HG02678 (cell line): Measurements from ENCODE around the gene SH3YL1.
"Not testable (repeated sequence)": the region's sequence is repeated elsewhere in the genome, so short reads cannot be mapped to it uniquely, and the experiment has no call there.

Experiments used
- ATAC-seq: cut with Tn5 transposase; IDR thresholded peaks from one replicate; pipeline ENCODE4 v1.9.1; 2021; ENCODE audit warnings: mild to moderate bottlenecking, moderate library complexity; ENCODE audit not compliant: unreplicated experiment

SH3YL1 gene

DNA sequence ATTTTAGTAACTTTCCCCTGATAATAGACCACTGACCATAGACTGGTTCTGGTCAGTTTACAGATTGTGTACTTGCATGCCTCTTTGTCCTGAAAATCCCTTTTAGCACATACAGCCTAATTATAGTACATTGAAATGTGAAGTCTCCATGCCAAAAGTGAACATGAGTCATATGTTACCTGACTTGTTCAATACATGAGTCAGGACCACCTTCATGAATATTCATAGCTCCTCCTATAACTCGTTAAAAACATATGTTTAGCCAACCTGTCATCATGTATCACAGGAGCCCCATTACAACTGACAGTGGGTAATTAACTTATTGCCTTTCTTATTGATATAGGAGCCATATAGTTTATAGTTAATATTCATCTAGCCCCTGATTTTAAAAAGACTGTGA is 78.6 kb downstream of the SH3YL1 start:
- ATAC-seq = no peak

- no peak for ATAC-seq
Observed at GRCh38 chr2:184695-185094, 79.1 kb downstream of the SH3YL1 start.

DNA sequence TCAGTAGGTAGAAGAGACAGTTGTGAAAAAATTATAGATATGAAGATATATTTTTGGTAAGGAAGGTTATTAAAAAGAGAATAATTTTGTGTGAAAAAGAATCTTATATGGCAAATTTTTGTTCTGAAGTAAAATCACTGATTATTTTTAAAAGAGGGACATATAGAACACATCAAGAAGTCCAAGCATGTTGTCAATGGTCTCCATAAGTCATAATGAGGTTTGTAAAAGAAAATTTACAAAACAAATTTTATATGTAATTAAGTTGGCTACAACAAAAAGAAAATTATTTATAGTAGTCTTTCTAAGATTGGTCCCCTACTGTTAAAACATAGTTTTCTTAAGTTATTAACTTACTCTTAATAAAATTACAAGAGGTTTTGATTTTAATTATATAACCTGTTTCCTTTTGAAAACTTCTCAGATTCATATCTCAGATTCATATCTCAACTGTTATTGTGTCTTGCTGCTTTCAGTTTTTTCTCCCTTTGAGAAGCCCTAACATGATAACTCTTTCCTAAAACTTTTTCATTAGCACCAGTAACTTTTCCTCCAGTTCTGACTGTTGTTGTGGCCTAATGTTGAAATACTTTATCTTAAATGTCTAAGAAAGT is 81.2 kb downstream of the SH3YL1 start:
- no peak for ATAC-seq

DNA sequence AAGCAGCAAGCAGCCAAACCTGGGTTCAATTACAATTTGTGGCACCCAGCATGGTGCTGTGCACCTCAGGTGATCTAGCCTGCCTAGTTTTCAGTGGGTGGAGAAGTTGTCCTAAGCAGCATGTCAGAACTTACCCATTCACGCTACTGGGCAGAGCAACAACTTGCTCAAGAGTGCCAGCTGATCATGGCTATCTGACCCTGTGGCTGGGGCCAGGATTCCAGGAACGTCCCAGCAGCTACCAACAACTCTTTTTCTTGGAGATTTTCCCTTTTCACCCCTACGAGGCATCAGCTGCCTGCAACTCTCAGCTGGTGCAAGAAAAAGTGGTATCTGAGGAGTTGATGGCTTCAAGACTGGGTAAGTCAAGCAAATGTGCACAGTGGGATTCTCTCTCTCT is 83.5 kb downstream of the SH3YL1 start:
- no peak for ATAC-seq

DNA sequence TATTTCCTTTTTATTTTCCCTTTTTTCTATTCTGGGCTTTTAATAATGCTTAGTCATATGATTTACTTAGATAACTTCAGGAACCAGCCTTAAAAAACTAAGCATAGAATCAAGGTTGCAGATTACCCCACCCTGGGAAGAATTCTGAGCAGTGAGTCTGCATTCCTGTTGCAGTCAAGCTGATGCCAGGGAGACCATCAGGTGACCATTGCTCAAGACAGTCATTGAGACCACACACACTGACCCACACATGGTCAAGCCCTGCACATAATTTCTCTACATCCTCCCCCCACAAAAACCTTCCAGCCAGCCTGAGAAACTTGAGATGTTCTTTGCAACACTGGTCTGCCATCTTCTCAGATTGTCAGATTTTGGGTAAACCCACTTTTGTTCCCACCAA is 83.9 kb downstream of the SH3YL1 start:
- no peak for ATAC-seq

DNA sequence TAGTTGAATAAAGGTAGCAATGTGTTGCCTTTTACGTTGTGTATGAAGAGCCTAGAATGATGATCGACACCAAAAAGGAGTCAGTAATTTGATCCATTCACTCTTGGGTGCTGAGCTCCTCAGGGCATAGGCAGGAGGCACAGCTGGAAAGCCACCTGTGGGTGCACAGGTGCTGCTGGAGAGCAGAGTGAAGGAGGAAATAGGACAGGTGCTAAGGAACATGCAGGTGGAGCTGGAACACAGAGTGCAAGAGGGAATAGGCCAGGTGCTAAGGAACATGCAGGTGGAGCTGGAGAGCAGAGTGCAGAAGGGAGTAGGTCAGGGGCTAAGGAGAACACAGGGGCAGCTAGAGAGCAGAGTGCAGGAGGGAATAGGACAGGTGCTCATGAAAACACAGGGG is 86.1 kb downstream of the SH3YL1 start:
- no peak for ATAC-seq

DNA sequence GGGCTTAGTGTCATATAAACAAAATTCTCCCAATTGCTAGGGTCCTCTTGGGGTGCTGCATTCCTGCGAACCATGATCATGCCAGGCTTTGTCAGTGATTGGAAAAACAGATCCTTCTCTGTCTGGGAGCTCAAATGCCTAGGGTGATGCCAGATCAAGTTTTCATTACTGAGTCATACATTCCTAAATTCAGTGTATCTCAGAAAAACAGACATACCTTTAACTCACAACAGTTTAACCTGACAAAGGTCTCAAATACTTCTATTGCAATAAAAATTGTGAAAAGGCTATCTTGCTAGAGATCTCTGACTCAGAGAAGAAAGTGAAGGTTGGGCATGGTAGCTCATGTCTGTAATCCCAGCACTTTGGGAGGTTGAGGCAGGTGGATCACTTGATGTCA is 86.9 kb downstream of the SH3YL1 start:
- ATAC-seq = no peak

DNA sequence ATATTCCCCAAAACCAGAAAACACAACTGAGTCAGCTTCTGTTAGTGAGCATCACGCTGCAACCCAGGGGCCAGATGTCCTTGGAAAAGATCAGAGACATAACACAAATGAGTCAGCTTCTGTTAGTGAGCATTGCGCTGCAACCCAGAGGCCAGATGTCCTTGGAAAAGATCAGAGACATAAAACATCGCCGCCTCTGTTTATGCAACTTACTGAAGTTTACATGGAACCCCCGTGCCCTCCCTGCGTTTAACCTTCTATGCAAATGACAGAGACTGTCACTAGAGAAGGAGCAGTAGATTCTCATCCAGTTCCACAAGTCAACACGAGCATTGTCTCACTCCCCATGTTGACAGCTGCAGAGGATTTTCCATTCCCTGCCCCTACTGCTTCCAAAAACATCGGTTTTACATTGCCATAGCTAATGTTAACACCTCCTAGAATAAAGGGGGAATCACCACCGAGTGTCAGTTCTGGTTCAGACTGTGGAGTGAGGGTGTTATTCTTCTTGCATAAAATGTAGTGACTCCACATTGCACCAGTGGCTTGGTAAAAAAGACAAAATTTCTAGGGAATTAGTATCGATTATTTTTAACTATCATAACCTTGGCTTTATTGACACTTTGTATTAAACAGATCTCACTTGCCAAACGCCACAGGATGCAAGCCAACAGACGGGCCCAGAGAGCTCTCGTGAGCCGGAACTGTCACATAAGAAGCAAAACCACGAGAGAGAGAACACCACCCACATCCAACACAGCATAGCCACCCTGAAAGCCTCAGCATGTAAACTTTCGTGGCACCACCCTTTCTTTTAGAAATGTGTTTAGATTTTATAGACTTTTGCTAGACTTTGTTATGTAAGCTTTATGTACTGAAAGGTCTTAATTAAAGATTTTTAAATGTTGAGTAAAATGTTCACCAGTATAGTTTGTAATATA is 87.7 kb downstream of the SH3YL1 start:
- no peak for ATAC-seq

DNA sequence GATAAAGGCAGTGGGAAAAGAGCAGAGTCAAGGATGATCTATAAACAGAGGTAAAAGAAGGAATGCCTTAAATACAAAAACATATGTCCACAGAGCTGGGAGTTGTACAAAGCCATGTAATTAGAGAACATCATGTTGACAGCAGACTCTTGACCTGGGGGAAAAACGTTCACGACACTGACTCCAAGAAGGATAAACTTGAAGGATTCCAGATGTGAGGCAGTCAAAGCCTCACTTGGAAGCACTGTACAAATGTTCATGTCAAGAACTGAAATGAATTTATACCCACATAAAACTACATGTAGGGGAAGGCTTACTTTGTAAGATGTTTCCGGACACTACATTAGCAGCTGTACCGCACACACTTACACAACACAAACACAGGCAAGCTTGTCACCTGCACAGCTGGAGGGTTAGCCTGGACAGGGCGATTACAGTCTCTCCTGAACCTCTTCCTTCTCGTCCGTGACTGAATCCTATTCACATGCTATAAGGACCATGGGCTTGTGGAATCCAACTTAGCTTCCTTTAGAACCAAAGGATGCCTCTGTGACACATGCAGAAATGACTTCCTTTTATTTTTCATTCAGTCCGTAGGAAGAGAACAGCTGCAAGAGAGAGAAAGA is 88.6 kb downstream of the SH3YL1 start:
- ATAC-seq = no peak

- not testable (repeated sequence) for ATAC-seq
Observed at GRCh38 chr2:172120-172519, 91.7 kb downstream of the SH3YL1 start.

- no peak for ATAC-seq
Observed at GRCh38 chr2:169741-170140, 94.1 kb downstream of the SH3YL1 start.
